ENCODE data around the gene RFC5.
"Not testable (repeated sequence)": the region's sequence is repeated elsewhere in the genome, so short reads cannot be mapped to it uniquely, and the experiment has no call there.

RFC5 gene

GRCh38 chr12:118015944-118016343 lies 559 bp upstream of the RFC5 start:
- FAIRE-seq = no peak

GRCh38 chr12:118017926-118018325 lies 1.4 kb downstream of the RFC5 start:
- no peak for FAIRE-seq

GRCh38 chr12:118020036-118020435 lies 3.5 kb downstream of the RFC5 start:
- FAIRE-seq = no peak

- not testable (repeated sequence) for FAIRE-seq
Measured at GRCh38 chr12:118022097-118022727, 5.7 kb downstream of the RFC5 start.

- FAIRE-seq = no peak
Measured at GRCh38 chr12:118022728-118023109, 6.2 kb downstream of the RFC5 start.

GRCh38 chr12:118023301-118023860 lies 6.9 kb downstream of the RFC5 start:
- no peak for FAIRE-seq

- FAIRE-seq = no peak
Measured at GRCh38 chr12:118025168-118025567, 8.7 kb downstream of the RFC5 start.

GRCh38 chr12:118029166-118029565 lies 12.7 kb downstream of the RFC5 start:
- no peak for FAIRE-seq

GRCh38 chr12:118032188-118032587 lies 15.7 kb downstream of the RFC5 start:
- no peak for FAIRE-seq

GRCh38 chr12:118033323-118033722 lies 16.8 kb downstream of the RFC5 start:
- FAIRE-seq = no peak

- no peak for FAIRE-seq
Measured at GRCh38 chr12:118033902-118034301, 17.4 kb downstream of the RFC5 start.

- no peak for FAIRE-seq
Measured at GRCh38 chr12:118034429-118035189, 18.1 kb downstream of the RFC5 start.

GRCh38 chr12:118035190-118036041 lies 18.9 kb downstream of the RFC5 start:
- no peak for FAIRE-seq

GRCh38 chr12:118036672-118037411 lies 20.3 kb downstream of the RFC5 start:
- FAIRE-seq = no peak

GRCh38 chr12:118038137-118038536 lies 21.6 kb downstream of the RFC5 start:
- no peak for FAIRE-seq

- FAIRE-seq = no peak
Measured at GRCh38 chr12:118042091-118042490, 25.6 kb downstream of the RFC5 start.

- FAIRE-seq = no peak
Measured at GRCh38 chr12:118044075-118044474, 27.6 kb downstream of the RFC5 start.

- no peak for FAIRE-seq
Measured at GRCh38 chr12:118044577-118044976, 28.1 kb downstream of the RFC5 start.

- FAIRE-seq = no peak
Measured at GRCh38 chr12:118046430-118046829, 29.9 kb downstream of the RFC5 start.

- no peak for FAIRE-seq
Measured at GRCh38 chr12:118050972-118051910, 34.7 kb downstream of the RFC5 start.

Measured in colon (tissue), 2 donors.